Stimulated activated CD8-positive, alpha-beta memory T cell treated with anti-CD3 and anti-CD28 coated beads, Interleukin-7, amount 100 ng/mL, for 4 hours (primary cell): ENCODE results near the gene CYFIP2.

ENCODE experiments used
- DNase-seq, 2 donors: peaks; one replicate each; pipeline ENCODE4 v3.0.0-alpha.2; 2020; ENCODE audit warnings: low read depth in 2 of 2

CYFIP2 gene

DNA sequence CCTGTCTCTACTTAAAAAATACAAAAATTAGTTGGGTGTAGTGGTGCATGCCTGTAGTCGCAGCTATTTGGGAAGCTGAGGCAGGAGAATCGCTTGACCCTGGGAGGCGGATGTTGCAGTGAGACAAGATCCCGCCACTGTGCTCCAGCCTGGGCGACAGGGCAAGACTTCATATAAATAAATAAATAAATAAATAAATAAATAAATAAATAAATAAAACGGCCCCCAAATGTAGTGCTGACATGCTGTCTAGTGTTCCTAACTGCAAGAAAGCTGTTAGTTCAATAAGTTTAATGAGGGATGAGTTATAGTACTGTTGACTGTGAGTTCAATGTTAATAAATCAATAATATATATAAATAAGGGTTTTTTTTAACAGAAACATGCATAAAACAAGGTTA lies 7.5 kb upstream of the CYFIP2 start:
- DNase-seq: no peak

DNA sequence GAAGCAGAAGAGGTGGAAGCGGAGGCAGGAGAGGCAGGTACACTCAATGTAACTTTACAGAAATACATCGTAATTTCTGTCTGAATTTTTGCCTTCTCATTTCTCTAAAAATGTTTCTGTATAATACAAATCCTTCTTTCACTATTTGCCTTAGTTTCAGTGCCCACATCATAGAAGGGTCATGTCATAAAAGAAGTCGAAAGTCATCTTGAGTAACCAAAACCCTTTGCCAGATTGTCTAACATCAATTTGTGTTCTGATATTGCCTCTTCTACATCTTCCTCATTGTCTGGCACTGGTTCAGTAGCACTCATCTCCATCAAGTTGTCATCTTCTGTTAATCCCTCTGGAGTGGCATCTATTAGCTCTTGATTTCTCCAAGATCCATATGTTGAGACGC lies 6.2 kb upstream of the CYFIP2 start:
- no peak for DNase-seq

- no peak for DNase-seq
Measured at GRCh38 chr5:157263496-157264090, 2.3 kb upstream of the CYFIP2 start.

GRCh38 chr5:157266286-157267007 lies 524 bp downstream of the CYFIP2 start:
- DNase-seq: peak in 1 of 2 donors; percentile 45

DNA sequence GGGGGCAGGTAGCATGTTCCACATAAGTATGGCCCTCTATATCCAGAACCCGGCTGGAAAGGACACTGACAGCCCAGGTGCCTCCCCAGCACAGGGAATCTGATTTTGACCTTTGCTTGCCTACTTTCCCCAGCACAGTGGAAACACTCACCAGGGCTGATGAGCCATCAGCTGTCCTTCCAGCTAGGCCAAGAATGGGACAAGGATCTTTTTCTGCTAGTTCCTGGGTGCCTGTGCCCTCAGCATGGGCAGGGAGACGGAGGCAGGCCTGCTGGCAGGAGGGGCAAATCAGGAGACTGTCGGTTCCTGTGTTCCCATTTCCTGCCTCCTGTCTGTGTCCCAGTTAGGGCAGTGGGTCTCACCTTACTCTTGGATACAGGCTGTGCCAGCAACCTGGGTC lies 1.1 kb downstream of the CYFIP2 start:
- no peak for DNase-seq

- DNase-seq: no peak
Measured at GRCh38 chr5:157267761-157268480, 2.0 kb downstream of the CYFIP2 start.

- DNase-seq: no peak
Measured at GRCh38 chr5:157269165-157269671, 3.3 kb downstream of the CYFIP2 start.

DNA sequence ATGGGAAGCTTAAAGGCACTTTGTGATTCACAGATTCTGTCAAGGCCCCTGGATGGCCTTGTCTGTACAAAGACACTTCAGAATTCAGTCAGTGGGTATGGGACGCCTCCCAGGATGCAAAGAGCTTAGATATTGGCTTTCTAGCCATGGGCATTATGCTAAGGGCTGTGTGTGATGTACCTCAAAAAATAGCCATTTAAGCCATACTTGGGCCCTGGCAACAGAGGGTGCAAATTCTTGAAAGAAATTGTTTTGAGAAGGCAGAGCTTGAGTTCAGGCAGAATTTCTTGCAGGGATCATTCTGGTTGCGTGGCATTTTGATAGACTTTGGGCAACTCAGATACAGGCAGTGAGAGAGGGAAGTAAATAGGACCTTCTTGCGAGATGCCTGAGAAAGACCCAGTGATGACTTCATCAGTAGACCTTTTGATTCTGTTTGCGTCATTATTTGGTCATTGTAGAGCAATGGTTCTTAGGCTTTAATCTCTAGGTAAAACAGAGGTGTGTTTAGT lies 3.9 kb downstream of the CYFIP2 start:
- no peak for DNase-seq

GRCh38 chr5:157270771-157271170 lies 4.8 kb downstream of the CYFIP2 start:
- DNase-seq: no peak

DNA sequence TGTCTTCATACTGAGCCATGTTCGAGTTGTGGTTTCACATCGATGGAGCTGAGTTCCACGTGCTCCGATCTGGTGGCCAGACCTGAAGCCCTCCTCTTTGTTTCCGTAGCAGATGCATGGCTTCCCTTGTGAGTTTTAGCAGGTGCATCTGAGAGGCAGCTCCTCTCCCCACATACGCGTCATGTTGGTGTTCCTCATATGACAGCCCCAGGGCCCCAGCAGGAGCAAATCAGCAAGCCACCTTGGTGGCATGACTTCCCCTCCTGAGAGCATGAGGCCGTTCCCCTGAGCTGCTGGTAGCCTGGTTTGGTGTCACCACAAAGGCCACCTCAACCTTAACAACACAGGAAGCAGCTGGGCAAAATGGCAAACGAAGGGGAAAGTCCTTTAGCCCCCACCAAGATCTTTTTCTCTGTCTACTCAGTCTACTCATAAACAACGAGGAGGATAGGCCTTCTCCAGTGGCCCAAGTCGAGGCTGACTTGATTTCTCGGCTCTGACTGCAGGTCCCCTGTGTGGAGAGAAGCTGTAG lies 5.9 kb downstream of the CYFIP2 start:
- peak; percentile 72 to 73 for DNase-seq

DNA sequence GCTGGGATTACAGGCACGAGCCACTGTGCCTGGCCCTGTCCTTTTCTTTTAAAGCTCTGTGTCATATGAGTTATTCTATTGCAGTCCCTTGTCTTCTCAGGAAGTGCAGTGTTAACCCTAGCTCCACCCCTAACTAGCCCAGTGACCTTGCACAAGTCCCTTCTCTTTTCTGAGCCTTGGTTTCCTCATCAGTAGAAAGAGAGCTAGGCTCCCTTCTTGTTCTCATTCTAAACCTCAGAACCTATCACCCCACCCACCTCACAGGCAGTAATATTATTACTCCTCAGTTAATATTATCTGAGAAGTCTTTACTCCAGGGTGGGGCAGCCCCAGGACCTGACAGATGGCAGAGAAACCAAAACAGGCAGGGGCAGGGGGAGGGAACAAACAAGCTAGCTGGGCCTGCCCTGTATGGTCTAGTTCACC lies 7.2 kb downstream of the CYFIP2 start:
- no peak for DNase-seq

GRCh38 chr5:157275403-157275802 lies 9.5 kb downstream of the CYFIP2 start:
- DNase-seq: no peak

- no peak for DNase-seq
Measured at GRCh38 chr5:157278319-157279037, 12.6 kb downstream of the CYFIP2 start.

DNA sequence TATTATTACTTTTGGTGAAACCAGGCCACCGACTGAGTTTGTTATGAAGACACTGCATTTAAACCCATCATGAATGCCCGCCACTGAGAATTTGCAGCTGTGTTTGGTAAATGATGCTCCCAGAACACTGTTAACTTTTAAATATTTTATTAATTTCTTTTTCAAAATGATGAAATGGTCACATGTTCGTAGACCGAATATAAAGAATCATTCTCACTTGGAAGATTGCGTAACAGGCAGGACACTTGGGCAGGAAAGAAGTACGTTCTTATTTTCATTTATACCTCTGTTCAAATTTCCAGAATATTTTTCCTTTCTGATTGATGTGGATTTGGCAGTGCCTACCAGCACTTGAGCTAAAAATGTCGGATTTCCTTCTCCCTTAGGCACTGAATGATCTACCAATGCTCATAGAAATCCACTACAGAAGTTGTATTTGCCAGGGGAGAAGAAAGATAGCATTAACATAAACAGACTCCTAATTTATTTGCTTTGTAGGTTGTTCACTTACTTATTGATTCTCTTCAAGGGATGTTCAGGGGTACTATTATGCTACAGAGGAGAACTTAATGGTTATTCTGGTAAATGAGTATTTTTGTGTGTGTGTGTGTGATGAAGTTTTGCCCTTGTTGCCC lies 13.8 kb downstream of the CYFIP2 start:
- no peak for DNase-seq

GRCh38 chr5:157280927-157281326 lies 15.0 kb downstream of the CYFIP2 start:
- no peak for DNase-seq

- DNase-seq: no peak
Measured at GRCh38 chr5:157282150-157282549, 16.2 kb downstream of the CYFIP2 start.

- no peak for DNase-seq
Measured at GRCh38 chr5:157283434-157283833, 17.5 kb downstream of the CYFIP2 start.

DNA sequence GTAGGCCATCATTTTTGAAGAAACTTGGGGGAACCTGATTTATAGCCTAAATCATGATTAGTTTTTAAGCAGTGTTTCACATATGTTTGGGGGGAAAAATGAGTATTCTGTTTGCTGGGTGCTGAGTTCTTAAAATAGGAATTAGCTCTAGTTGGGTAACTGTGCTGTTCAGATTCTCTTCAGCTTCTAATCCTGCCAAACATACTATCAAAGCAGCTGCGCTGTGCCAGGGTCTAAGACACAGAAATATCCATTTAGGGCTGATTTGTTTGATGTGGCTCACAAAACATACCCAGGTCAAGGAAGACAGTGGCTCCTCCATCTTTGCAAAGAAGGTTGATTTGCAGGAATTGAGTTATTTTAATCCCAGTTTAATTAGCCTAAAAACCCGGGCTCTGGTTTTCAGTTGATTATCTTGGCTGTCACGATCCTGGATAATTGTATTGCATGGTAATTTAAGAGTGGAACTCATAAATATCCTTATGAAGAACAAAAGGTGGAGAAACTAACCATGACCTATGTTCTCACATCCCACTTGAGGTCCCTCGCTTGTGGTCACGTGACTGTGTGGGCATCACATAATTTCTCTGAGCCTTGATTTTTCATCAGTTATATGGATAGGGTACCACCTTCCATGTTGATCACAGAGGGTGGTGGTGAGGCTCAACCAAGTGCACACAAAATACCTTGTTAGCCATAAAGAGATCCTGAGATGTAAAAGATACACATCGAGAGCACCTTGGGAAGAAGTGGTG lies 18.7 kb downstream of the CYFIP2 start:
- DNase-seq: no peak

DNA sequence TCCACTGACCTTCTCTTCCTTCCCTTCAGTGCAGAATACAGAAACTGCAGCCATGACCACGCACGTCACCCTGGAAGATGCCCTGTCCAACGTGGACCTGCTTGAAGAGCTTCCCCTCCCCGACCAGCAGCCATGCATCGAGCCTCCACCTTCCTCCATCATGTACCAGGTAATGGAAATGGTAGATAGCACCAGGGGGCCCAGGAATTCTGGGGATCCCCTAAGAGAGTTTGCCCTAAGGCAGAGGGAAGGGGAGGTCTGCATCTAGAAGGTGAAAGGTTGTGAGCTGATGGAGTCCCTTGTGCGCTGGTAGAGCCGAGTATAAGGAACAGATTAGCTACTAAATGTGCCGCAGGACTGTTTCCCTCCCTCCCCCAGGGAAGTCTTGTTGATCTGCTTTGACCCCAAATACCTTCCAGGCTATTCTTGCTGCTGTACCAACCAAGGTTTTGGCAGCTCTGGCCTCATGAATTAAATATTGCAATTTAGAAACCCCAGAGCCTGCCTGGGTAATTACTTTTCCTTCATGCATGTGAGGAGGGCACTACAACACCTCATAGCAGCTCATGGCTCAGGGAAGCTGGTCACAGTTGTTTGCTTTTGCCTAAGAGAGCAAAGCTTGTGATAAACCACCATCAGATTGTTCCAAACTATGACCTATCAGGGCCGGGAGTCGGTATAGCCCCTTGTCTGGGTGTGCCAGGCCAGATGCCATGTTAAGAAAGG lies 19.6 kb downstream of the CYFIP2 start:
- DNase-seq: no peak

DNA sequence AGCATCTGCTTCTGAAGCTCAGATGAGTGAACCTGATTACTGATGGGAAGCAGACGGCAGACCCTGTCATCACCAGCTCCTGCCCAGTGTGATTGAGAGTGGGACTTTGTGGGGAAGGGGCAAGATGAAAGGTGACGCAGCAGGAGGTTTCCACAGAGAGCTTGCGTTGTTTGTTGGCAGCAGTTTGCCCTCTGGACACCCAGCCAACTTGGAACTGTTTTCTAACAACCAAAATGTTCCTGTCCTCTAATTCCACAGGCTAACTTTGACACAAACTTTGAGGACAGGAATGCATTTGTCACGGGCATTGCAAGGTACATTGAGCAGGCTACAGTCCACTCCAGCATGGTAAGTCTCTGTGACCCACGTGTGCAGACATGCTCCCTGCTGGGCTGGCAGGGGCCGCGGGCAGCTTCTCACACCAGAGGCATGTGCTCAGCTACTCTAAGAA lies 20.9 kb downstream of the CYFIP2 start:
- DNase-seq: no peak
